T-helper 22 cell (primary cell): ENCODE measurements around the gene CFL2.

Source experiments
- DNase-seq: peaks from one replicate; pipeline ENCODE4 v3.0.0-alpha.2; 2020; ENCODE audit warnings: low read depth

The CFL2 gene

DNA sequence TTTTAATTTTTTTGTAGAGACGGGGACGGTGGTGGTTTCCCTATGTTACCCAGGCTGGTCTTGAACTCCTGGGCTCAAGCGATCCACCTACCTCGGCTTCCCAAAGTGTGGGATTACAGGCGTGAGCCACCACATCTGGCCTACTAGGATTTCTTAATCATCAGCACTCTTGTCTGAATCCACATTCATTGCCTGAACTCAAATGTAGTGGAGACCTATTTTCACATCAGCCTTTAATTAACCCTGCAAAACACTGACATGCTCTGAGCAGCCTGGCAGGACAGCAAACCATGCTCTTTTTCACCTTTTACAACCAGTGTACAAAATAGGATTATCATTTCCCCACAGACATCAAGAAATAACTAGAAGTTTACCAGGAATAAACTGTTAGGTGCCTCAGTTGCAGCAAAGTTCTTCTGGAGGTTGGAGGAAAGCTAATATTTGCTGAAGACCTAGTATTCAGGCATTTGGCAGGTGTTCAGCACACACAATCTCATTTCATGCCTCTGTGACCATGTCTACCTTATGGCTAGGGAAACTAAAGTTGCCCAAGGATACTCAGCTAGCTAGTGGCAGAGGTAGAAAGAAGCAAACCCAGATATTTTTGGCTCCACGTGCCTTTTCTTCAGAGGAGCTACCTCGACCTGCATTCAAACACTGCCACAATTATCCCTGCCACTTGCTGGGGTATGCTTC lies 37.7 kb downstream of the CFL2 start:
- DNase-seq: no peak

DNA sequence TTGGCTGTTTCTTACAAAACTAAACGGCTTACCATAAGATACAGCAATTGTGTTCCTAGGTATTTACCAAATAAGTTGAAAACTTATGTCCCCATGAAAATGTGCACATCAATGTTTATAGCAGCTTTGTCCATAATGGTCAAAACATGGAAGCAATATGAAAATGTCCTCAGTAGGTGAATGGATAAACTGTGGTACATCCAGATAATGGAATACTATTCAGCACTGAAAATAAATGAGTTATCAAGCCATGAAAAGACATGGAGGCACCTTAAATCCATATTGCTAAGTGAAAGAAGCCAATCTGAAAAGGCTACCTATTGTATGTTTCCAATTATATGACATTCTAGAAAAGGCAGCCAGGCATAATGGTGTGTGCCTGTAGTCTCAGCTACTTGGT lies 40.7 kb downstream of the CFL2 start:
- DNase-seq: no peak

DNA sequence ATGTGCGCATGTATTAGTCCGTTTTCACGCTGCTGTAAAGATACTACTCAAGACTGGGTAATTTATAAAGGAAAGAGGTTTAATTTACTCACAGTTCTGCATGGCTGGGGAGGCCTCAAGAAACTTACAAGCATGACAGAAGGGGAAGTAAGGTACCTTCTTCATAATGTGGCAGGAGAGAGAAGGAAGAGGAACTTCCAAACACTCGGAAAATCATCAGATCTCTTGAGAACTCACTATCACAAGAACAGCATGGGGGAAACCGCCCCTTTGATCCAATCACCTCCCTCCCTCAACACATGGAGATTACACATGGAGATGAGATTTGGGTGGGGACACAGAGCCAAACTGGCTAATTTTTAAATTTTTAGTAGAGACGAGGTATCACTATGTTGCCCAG lies 42.7 kb downstream of the CFL2 start:
- DNase-seq: no peak

DNA sequence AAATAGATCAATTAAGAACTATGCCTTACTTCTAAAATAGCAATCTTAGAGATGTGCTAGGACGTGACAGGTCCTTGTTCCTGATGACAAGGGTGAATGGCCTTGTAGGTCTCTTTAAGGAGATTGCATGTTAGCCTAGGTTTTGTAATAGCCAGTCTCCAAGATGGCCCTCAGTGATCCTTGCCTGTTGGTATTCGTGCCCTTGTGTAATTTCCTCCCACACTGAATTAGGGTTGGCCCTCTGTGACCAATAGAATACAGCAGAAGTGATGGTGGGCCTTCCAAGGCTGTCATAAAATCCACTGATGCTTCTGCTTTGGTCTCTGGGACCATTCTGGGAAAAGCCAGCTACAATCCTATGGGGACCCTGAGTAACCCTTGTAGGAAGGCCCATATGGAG lies 46.3 kb downstream of the CFL2 start:
- DNase-seq: no peak

DNA sequence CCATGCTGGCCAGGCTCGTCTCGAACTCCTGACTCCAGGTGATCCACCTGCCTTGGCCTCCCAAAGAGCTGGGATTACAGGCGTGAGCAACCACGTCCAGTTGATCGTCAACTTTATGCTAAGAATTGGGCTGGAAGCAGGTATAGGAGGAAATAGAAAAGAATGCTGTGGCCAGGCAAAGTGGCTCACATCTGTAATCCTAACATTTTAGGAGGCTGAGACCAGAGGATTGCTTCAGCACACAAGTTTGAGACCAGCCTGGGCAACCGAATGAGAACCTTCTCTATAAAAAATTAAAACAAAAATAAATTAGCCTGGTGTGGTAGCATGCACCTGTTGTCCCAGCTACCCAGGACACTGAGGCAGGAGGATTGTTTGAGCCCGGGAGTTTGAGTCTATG lies 47.4 kb downstream of the CFL2 start:
- DNase-seq: no peak

DNA sequence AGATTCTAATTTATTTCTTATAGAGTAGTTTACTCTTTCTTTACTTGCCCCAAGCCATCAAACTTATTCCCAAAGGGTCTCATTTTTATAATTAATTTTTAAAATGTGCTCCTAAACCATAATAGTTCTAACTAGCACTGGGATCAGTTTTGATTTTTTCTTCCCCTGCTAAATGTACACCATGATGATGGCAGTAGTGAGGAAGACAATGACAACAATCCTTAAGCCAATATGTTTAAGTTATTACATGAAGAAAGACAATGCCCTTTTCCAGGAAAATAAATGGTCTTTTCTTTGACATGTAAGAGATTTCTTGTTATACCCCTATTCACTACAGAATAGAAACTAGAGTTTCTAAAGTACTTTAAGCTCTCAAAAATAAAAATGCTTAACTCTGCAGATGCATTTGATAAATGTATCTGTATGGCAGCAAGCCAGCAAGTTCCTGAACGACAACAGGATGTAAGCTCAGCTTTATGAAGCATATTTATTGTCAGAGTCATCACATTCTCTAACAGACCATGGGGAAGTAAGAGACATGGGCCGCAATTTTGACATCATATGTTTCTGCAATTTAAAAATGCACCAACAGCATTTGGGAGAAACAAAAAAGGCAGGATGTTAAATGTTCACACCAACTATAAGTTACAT lies 48.5 kb downstream of the CFL2 start:
- no peak for DNase-seq

DNA sequence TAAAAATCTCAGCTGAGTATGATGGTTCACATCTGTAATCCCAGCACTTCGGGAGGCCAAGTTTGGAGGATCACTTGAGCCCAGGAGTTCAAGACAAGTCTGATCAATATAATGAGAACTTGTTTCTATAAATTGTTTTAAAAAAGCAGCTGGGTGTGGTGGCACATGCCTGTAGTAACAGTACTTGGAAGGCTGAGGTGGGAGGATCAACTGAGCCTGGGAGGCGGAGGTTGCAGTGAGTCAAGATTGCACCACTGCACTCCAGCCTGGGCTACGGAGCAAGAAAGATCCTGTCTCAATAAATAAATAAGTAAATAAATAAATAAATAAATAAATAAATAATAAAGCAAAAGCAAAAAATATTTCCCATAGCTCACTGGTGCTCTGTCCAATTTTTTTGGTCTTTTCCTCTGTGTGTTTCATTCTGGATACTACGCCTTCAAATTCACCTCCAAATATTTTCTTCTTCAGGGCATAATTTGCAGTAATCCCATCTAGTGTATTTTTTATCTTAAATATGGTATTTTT lies 51.8 kb downstream of the CFL2 start:
- no peak for DNase-seq

DNA sequence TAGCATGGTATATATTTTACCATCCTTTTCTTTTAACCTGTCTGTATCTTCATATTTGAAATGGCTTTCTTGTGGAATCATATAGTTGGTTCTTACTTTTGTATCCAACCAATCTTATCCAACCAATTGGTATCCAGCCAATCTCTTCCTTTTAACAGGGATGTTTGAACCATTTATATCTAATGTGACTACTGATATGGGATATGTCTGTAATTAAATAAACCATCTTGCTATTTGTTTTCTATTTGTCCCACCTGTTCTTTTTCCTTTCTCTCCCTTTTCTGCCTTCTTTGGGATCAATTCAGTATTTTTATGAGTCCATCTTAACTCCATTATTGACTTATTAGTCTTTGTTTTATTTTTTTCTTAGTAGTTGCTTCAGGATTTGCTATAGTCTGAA lies 53.6 kb downstream of the CFL2 start:
- no peak for DNase-seq
